Neural crest cell (in vitro differentiated cells): ENCODE data around the gene TLN1. TPM values are rescaled to one million over a fixed set of nuclear protein-coding genes. Genes with fewer than 3 reads are reported as not detected.
A peak's percentile ranks its signal among the peaks of the same experiment; 100 is the strongest.

ENCODE experiments used
- DNase-seq: peaks from one replicate; pipeline ENCODE4 v3.0.0; 2021; ENCODE audit warnings: low read depth, mixed read lengths, low spot score
- H3K27ac Mint-ChIP-seq: one replicate; pipeline ENCODE4 v1.8.0; 2021; ENCODE audit warnings: mild to moderate bottlenecking, mixed read lengths; ENCODE audit not compliant: unreplicated experiment
- H3K27me3 Mint-ChIP-seq: 2 replicates; pipeline ENCODE4 v1.8.0; 2021; ENCODE audit warnings: low read depth, mild to moderate bottlenecking, mixed read lengths
- H3K36me3 Mint-ChIP-seq: 2 replicates; pipeline ENCODE4 v1.8.0; 2021; ENCODE audit warnings: low read depth, mild to moderate bottlenecking, mixed read lengths
- H3K4me1 Mint-ChIP-seq: 2 replicates; pipeline ENCODE4 v1.8.0; 2021; ENCODE audit warnings: mixed read lengths
- H3K4me3 Mint-ChIP-seq: one replicate; pipeline ENCODE4 v1.8.0; 2021; ENCODE audit warnings: mild to moderate bottlenecking, mixed read lengths
- H3K9me3 Mint-ChIP-seq: 2 replicates; pipeline ENCODE4 v1.8.0; 2021; ENCODE audit warnings: mixed read lengths
- total RNA-seq: library from RNA; stranded (reverse); gene quantifications from 2 replicates; pipeline ENCODE4 v1.2.1, GENCODE V29; 2021
- TF ChIP-seq, protein P1 (sequence below): fragments of 200-600 bp; sonication (generic); conservative IDR thresholded peaks from 2 replicates; pipeline ENCODE4 v1.5.0; 2021; ENCODE audit warnings: antibody characterized with exemption, mild to moderate bottlenecking

The TLN1 gene
- total RNA-seq, 1 donor from 2014 or later, result 141 TPM

GRCh38 chr9:35746583-35746982 is 14.6 kb upstream of the TLN1 start:
- peak overlapping the region; percentile 76 for H3K27ac Mint-ChIP-seq
- H3K36me3 Mint-ChIP-seq, result peaks cover 18% of the 10 kb centered on the region

DNA sequence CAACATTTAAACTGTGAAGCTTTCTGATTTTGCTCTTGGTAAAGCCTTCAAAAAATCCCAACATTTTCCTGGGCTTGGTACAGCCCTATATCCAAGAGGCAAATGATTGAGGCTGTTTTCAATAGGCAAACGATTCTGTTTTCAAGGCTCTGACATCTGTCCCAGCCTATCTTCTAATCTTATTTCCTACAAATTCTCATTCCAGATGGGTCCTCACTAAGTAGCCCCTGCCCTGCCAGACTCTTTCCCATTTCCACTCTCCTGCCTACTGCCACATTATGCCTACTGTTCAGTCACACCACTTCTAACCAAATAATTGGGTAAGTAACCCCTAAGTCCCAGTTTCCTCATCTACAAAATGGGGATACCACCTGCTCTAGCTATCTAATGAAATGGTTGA is 13.6 kb upstream of the TLN1 start:
- Mint-ChIP-seq H3K4me3 (peak overlapping the region; percentile 88), H3K36me3 (peaks cover 18% of the 10 kb centered on the region), H3K27me3 (no peaks in the 10 kb centered on the region), H3K4me1 (peaks cover 37% of the 10 kb centered on the region), H3K9me3 (no peaks in the 10 kb centered on the region), H3K27ac (no peak overlapping the region)
- no peak for DNase-seq
- TF ChIP-seq, protein P1, sequence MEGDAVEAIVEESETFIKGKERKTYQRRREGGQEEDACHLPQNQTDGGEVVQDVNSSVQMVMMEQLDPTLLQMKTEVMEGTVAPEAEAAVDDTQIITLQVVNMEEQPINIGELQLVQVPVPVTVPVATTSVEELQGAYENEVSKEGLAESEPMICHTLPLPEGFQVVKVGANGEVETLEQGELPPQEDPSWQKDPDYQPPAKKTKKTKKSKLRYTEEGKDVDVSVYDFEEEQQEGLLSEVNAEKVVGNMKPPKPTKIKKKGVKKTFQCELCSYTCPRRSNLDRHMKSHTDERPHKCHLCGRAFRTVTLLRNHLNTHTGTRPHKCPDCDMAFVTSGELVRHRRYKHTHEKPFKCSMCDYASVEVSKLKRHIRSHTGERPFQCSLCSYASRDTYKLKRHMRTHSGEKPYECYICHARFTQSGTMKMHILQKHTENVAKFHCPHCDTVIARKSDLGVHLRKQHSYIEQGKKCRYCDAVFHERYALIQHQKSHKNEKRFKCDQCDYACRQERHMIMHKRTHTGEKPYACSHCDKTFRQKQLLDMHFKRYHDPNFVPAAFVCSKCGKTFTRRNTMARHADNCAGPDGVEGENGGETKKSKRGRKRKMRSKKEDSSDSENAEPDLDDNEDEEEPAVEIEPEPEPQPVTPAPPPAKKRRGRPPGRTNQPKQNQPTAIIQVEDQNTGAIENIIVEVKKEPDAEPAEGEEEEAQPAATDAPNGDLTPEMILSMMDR, result no peak

More at GRCh38 chr9:35746583-35746982, 14.6 kb upstream of the TLN1 start:
- Mint-ChIP-seq H3K4me3 (peak overlapping the region; percentile 95), H3K4me1 (peaks cover 37% of the 10 kb centered on the region), H3K9me3 (no peaks in the 10 kb centered on the region), H3K27me3 (no peaks in the 10 kb centered on the region)
- DNase-seq, result no peak
- TF ChIP-seq, protein P1, result no peak

- no peaks in the 10 kb centered on the region for H3K27me3 Mint-ChIP-seq
- TF ChIP-seq, protein P1, result no peak
These were observed 12.0 kb upstream of the TLN1 start for GRCh38 chr9:35743880-35744518.

GRCh38 chr9:35743452-35743851 is 11.5 kb upstream of the TLN1 start:
- no peak for DNase-seq
- Mint-ChIP-seq H3K4me3 (peak overlapping the region; percentile 13), H3K4me1 (peaks cover 29% of the 10 kb centered on the region), H3K9me3 (no peaks in the 10 kb centered on the region), H3K27ac (no peak overlapping the region), H3K36me3 (peaks cover 28% of the 10 kb centered on the region), H3K27me3 (no peaks in the 10 kb centered on the region)
- TF ChIP-seq, protein P1, result no peak

More at GRCh38 chr9:35743880-35744518, 12.0 kb upstream of the TLN1 start:
- H3K4me1 Mint-ChIP-seq, result peaks cover 29% of the 10 kb centered on the region
- no peak overlapping the region for H3K27ac Mint-ChIP-seq
- H3K36me3 Mint-ChIP-seq, result peaks cover 23% of the 10 kb centered on the region
- H3K9me3 Mint-ChIP-seq, result no peaks in the 10 kb centered on the region
- no peak for DNase-seq
- peak overlapping the region; percentile 13 for H3K4me3 Mint-ChIP-seq

DNA sequence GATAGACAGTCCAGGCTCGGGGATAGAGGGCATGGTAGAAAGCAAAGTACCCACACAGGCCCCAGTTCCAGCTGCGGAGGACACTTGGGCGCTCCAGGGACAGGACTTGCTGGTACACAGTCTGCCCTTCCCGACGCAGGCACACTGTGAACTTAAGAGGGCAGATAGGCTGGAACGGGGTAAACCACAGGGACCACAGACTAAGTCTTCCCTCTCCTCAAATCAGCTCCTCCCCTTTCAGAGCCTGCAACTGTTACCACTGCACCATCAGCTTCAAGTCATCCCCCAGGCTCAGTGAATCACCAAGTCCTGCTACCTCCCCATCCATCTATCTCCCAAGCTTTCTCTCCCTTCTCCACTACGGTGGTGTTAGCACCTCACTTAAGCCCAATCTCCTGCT is 9.7 kb upstream of the TLN1 start:
- Mint-ChIP-seq H3K36me3 (peaks cover 29% of the 10 kb centered on the region), H3K27ac (no peak overlapping the region), H3K4me3 (no peak overlapping the region), H3K4me1 (peaks cover 15% of the 10 kb centered on the region), H3K27me3 (no peaks in the 10 kb centered on the region), H3K9me3 (no peaks in the 10 kb centered on the region)
- no peak for DNase-seq
- TF ChIP-seq, protein P1, result no peak
